GM21529 (cell line): ENCODE measurements around the gene TAF1B.
A peak's percentile ranks its signal among the peaks of the same experiment; 100 is the strongest.

Experiments
- ATAC-seq: cut with Tn5 transposase; IDR thresholded peaks from one replicate; pipeline ENCODE4 v1.9.1; 2021; ENCODE audit not compliant: unreplicated experiment

The TAF1B gene

GRCh38 chr2:9937258-9937657 is 94.0 kb downstream of the TAF1B start:
- no peak for ATAC-seq

- ATAC-seq: no peak
Observed at GRCh38 chr2:9937968-9938367, 94.7 kb downstream of the TAF1B start.

GRCh38 chr2:9939587-9940485 is 96.6 kb downstream of the TAF1B start:
- ATAC-seq: no peak

- no peak for ATAC-seq
Observed at GRCh38 chr2:9941196-9941995, 98.1 kb downstream of the TAF1B start.

GRCh38 chr2:9941996-9942390 is 98.7 kb downstream of the TAF1B start:
- ATAC-seq: no peak

- no peak for ATAC-seq
Observed at GRCh38 chr2:9944330-9944758, 101.1 kb downstream of the TAF1B start.

GRCh38 chr2:9945596-9945995 is 102.3 kb downstream of the TAF1B start:
- ATAC-seq: no peak

GRCh38 chr2:9946076-9946475 is 102.8 kb downstream of the TAF1B start:
- ATAC-seq: no peak

GRCh38 chr2:9946818-9947217 is 103.5 kb downstream of the TAF1B start:
- no peak for ATAC-seq

GRCh38 chr2:9948721-9949120 is 105.4 kb downstream of the TAF1B start:
- ATAC-seq: no peak

- ATAC-seq: no peak
Observed at GRCh38 chr2:9949239-9949991, 106.1 kb downstream of the TAF1B start.

- no peak for ATAC-seq
Observed at GRCh38 chr2:9949992-9950520, 106.8 kb downstream of the TAF1B start.

GRCh38 chr2:9950521-9951271 is 107.4 kb downstream of the TAF1B start:
- peak; percentile 32 for ATAC-seq

- no peak for ATAC-seq
Observed at GRCh38 chr2:9951272-9951521, 107.9 kb downstream of the TAF1B start.

GRCh38 chr2:9951522-9952285 is 108.4 kb downstream of the TAF1B start, which contains the start of gene GRHL1:
Gene GRHL1, plus strand, starts transcription at chr2:9951693. Its CDS starts 141 bp downstream, at chr2:9951834.
- ATAC-seq: peak; percentile 96

GRCh38 chr2:9952286-9952737 is 109.0 kb downstream of the TAF1B start:
- no peak for ATAC-seq

- no peak for ATAC-seq
Observed at GRCh38 chr2:9952856-9953503, 109.7 kb downstream of the TAF1B start.

GRCh38 chr2:9954136-9954535 is 110.9 kb downstream of the TAF1B start:
- ATAC-seq: no peak

- ATAC-seq: no peak
Observed at GRCh38 chr2:9958057-9958456, 114.8 kb downstream of the TAF1B start.
